B cell (primary cell): Measurements from ENCODE around the gene PAPSS1. TPM values are rescaled to one million over a fixed set of nuclear protein-coding genes. Genes with fewer than 3 reads are reported as not detected.

Source experiments
- ATAC-seq: fragments of 200-7000 bp; cut with Tn5 transposase; one replicate; pipeline ENCODE4 v1.10.0; 2021; ENCODE audit warnings: low read depth, mild to moderate bottlenecking, moderate number of reproducible peaks, moderate library complexity
- CTCF ChIA-PET: fragments of 350-600 bp; sonication (Branson Sonifier 250); formaldehyde crosslinking; loops from one replicate; lab custom pipeline; 2021; ENCODE audit warnings: antibody characterized with exemption, inconsistent platforms; lab: Charles Lee
- POLR2A ChIA-PET: fragments of 350-600 bp; sonication (Branson Sonifier 250); formaldehyde crosslinking; loops from one replicate; lab custom pipeline; 2021; ENCODE audit warnings: antibody characterized with exemption; lab: Charles Lee
- DNase-seq: peaks from one replicate; pipeline ENCODE4 v3.0.0; 2013
- H2AFZ ChIP-seq: 2 replicates; pipeline ENCODE4 v1.6.1; 2012; ENCODE audit warnings: mild to moderate bottlenecking, low read depth, low read length; ENCODE audit not compliant: insufficient read depth, poor library complexity, severe bottlenecking
- H3K27ac ChIP-seq, 2 donors: 1 replicate in 1 of 2; 2 replicates in 1 of 2; pipeline ENCODE4 v1.5.1; 2012 to 2013; ENCODE audit warnings: low read length in 2 of 2, mild to moderate bottlenecking in 2 of 2, moderate library complexity in 1 of 2
- H3K27me3 ChIP-seq, 4 experiments: fragments of 200-600 bp in 1 of 4; sonication (generic) in 1 of 4; replicated peaks in 1 of 4; 1 replicate in 2 of 4; 2 replicates in 2 of 4; pipeline versions ENCODE4 v1.6.1 to v1.7.0; 2013 to 2016; ENCODE audit warnings: low read length in 3 of 4, mild to moderate bottlenecking in 2 of 4, mixed read lengths in 1 of 4, moderate library complexity in 1 of 4; ENCODE audit not compliant: insufficient read depth in 4 of 4, control insufficient read depth in 3 of 4; ENCODE audit errors: control extremely low read depth in 1 of 4
- H3K36me3 ChIP-seq, 2 experiments: replicated peaks in 1 of 2; 1 replicate in 1 of 2; 2 replicates in 1 of 2; pipeline versions ENCODE4 v1.6.1 to v1.7.1; 2013; ENCODE audit warnings: low read length in 1 of 2; ENCODE audit not compliant: insufficient read depth in 2 of 2, control insufficient read depth in 1 of 2; ENCODE audit errors: control extremely low read depth in 1 of 2, extremely low read depth in 1 of 2
- H3K4me1 ChIP-seq, 2 donors: fragments of 200-600 bp in 1 of 2; sonication (generic) in 1 of 2; 1 replicate in 1 of 2; 2 replicates in 1 of 2; pipeline versions ENCODE4 v1.5.1 to v1.6.1; 2013 to 2017; ENCODE audit warnings: low read length in 2 of 2; ENCODE audit not compliant: control insufficient read depth in 2 of 2, insufficient read depth in 2 of 2
- H3K4me2 ChIP-seq: replicated peaks from 2 replicates; pipeline ENCODE3; 2012; ENCODE audit warnings: mild to moderate bottlenecking, low read depth, low read length; ENCODE audit not compliant: poor library complexity, severe bottlenecking
- H3K4me3 ChIP-seq, 5 experiments: fragments of 200-600 bp in 1 of 5; sonication (generic) in 1 of 5; 1 replicate in 3 of 5; 2 replicates in 2 of 5; pipeline versions ENCODE4 v1.5.1 to v1.7.0; 2011 to 2016; ENCODE audit warnings: low read length in 4 of 5, mild to moderate bottlenecking in 4 of 5, low read depth in 2 of 5, control low read depth in 1 of 5, moderate library complexity in 1 of 5; ENCODE audit not compliant: insufficient read depth in 1 of 5; ENCODE audit errors: control extremely low read depth in 1 of 5, extremely low read depth in 1 of 5
- H3K79me2 ChIP-seq: fragments of 200-600 bp; sonication (generic); one replicate; pipeline ENCODE4 v1.6.0; 2016; ENCODE audit warnings: low read length; ENCODE audit not compliant: control insufficient read depth, insufficient read depth
- H3K9ac ChIP-seq: fragments of 200-600 bp; sonication (generic); 2 replicates; pipeline ENCODE4 v1.6.1; 2017; ENCODE audit warnings: mild to moderate bottlenecking, low read length, moderate library complexity
- H3K9me3 ChIP-seq, 3 donors: one replicate each; pipeline versions ENCODE4 v1.6.1 to v1.7.1; 2013; ENCODE audit warnings: low read length in 2 of 3; ENCODE audit not compliant: control insufficient read depth in 2 of 3, insufficient read depth in 1 of 3; ENCODE audit errors: control extremely low read depth in 1 of 3
- H4K20me1 ChIP-seq: 2 replicates; pipeline ENCODE4 v1.6.0; 2012; ENCODE audit warnings: mild to moderate bottlenecking, low read length; ENCODE audit not compliant: insufficient read depth, control insufficient read depth, poor library complexity, severe bottlenecking
- H3K27ac Mint-ChIP-seq: one replicate; pipeline ENCODE4 v1.8.0; 2021; ENCODE audit warnings: mixed read lengths
- H3K27me3 Mint-ChIP-seq: one replicate; pipeline ENCODE4 v1.8.0; 2021; ENCODE audit warnings: mixed read lengths
- H3K4me1 Mint-ChIP-seq: one replicate; pipeline ENCODE4 v1.8.0; 2021; ENCODE audit warnings: mixed read lengths
- H3K4me3 Mint-ChIP-seq: one replicate; pipeline ENCODE4 v1.8.0; 2021; ENCODE audit warnings: mixed read lengths
- H3K9me3 Mint-ChIP-seq: one replicate; pipeline ENCODE4 v1.8.0; 2022; ENCODE audit warnings: mixed read lengths; ENCODE audit not compliant: insufficient read depth
- EZH2 ChIP-seq: IDR thresholded peaks from 2 replicates; pipeline ENCODE4 v1.6.1; 2012; ENCODE audit warnings: borderline replicate concordance, low read depth, mild to moderate bottlenecking, moderate library complexity, low read length; ENCODE audit not compliant: insufficient read depth, poor library complexity, severe bottlenecking
- WGBS: methylation state at CpG from one replicate; pipeline ENCODE4 v1.1.5; 2013; ENCODE audit warnings: missing lambda C conversion rate; ENCODE audit not compliant: insufficient coverage; 5-methylcytosine and 5-hydroxymethylcytosine counted together
- intact Hi-C: fragments of 100-400 bp; cut with micrococcal nuclease; formaldehyde crosslinking; loops from one replicate; pipeline ENCODE4 v1.10.0; 2022
- polyA plus RNA-seq: library from polyadenylated mRNA; depleted of rRNA; stranded (reverse); fragments of >200 nt; gene quantifications from 2 replicates; pipeline ENCODE4 v1.2.3, GENCODE V29; 2012
- total RNA-seq, 2 donors: library from RNA; stranded (reverse); fragments of 120-200 nt in 1 of 2; gene quantifications; 1 replicate in 1 of 2; 2 replicates in 1 of 2; pipeline versions ENCODE4 v1.2.3 to v1.2.4, GENCODE V29; 2013 to 2022
- TF ChIP-seq, protein P1 (sequence below): fragments of 200-600 bp; IDR thresholded peaks from one replicate; pipeline ENCODE4 v1.8.0; 2022; ENCODE audit warnings: antibody characterized with exemption, mild to moderate bottlenecking

PAPSS1 gene
- total and polyA plus RNA-seq, 2 donors (not counting 1 experiment from before 2014, with no cell fraction given), result 21.4 to 33.9 TPM

DNA sequence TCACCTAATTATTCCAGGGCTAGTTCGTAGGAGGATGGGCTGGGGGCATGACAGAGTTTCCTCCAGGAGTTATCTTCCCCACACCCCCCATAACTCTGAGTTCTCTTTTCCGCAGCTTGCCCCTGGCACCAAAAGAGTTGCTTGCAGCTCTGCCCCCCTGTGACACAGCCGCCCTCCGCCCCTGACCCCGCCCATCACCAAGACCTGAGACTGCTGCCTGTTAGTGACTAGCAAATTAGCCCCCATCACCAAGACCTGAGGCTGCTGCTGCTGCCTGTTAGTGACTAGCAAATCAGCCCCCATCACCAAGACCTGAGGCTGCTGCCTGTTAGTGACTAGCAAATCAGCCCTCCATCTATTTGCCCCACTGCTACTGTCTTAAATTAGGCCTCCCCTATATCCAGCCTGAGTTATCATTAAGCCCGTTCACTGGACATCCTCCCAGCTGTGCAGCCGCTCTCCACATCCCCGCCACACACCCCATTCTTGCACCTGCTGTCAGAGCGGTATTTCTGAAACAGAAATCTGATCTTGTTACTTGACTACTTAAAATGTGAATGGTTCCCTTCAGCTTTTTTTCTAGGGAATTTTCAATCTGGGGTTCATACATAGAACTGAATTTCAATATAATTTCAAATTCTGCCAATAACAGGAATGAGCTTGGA, 1.5 kb upstream of the PAPSS1 start:
- Mint-ChIP-seq H3K9me3 (no peaks in the 10 kb centered on the region), H3K27me3 (no peaks in the 10 kb centered on the region), H3K4me1 (peaks cover 36% of the 10 kb centered on the region), H3K4me3 (peak overlapping the region; percentile 99), H3K27ac (peak overlapping the region; percentile 97)
- Histone ChIP-seq H3K27ac (peak overlapping the region in 1 of 2 donors; percentile 75), H3K9me3 (no peaks in the 10 kb centered on the region), H3K4me2 (peak overlapping the region; percentile 96), H3K4me1 (peaks cover 22 to 26% of the 10 kb centered on the region in 2 donors), H2AFZ (peak overlapping the region; percentile 92), H3K27me3 (peaks cover 0 to 2% (median 0%) of the 10 kb centered on the region in 4 experiments), H3K79me2 (peaks cover 27% of the 10 kb centered on the region), H4K20me1 (no peaks in the 10 kb centered on the region), H3K9ac (peak overlapping the region; percentile 76), H3K4me3 (peak overlapping the region; percentile 62 to 91 (median 82)), H3K36me3 (no peaks in the 10 kb centered on the region)
- intact Hi-C loops, result loop anchor here (10.0 kb wide), 1 partner anchor 1713 kb away; the partner anchor contains the start of gene SEC24B
- ChIA-PET POLR2A (interaction anchor here (0.6 to 0.7 kb wide), 2 partner anchors 849 to 944 kb away, joined by 3 to 6 read pairs; no protein-coding TSS in a partner anchor), CTCF (interaction anchor here (1.3 to 3.8 kb wide), 4 partner anchors 13 to 271 kb away, joined by 3 to 26 read pairs (median 6); no protein-coding TSS in a partner anchor)
- no peak for TF ChIP-seq EZH2
- TF ChIP-seq, protein P1, sequence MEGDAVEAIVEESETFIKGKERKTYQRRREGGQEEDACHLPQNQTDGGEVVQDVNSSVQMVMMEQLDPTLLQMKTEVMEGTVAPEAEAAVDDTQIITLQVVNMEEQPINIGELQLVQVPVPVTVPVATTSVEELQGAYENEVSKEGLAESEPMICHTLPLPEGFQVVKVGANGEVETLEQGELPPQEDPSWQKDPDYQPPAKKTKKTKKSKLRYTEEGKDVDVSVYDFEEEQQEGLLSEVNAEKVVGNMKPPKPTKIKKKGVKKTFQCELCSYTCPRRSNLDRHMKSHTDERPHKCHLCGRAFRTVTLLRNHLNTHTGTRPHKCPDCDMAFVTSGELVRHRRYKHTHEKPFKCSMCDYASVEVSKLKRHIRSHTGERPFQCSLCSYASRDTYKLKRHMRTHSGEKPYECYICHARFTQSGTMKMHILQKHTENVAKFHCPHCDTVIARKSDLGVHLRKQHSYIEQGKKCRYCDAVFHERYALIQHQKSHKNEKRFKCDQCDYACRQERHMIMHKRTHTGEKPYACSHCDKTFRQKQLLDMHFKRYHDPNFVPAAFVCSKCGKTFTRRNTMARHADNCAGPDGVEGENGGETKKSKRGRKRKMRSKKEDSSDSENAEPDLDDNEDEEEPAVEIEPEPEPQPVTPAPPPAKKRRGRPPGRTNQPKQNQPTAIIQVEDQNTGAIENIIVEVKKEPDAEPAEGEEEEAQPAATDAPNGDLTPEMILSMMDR, result no peak
- ATAC-seq, result peak; percentile 5
- 2% methylated on average over 4 of the region's 9 CpGs for WGBS
- DNase-seq, result peak; percentile 70
